Adipose tissue (tissue), 3 donors: ENCODE results near the gene ISYNA1. TPM values are rescaled to one million over a fixed set of nuclear protein-coding genes. Genes with fewer than 3 reads are reported as not detected.

Source experiments
- H3K27ac ChIP-seq: one replicate; pipeline ENCODE4 v1.5.1; 2013; ENCODE audit warnings: low read depth, low read length
- WGBS, 3 donors: extraction: QIAGEN DNeasy Blood & Tissue Kit; methylation state at CpG; one replicate each; pipeline ENCODE4 v1.1.7; 2013; 5-methylcytosine and 5-hydroxymethylcytosine counted together
- polyA plus RNA-seq, 3 donors: library from polyadenylated mRNA; stranded (reverse); fragments of 200-250 nt; gene quantifications; one replicate each; pipeline ENCODE4 v1.2.3, GENCODE V29; 2013
- donor health status: healthy with polysubstance abuse.
- donor health status: Bipolar disorder and iron deficiency.
- donor health status: healthy.

The ISYNA1 gene
- polyA plus RNA-seq, 3 donors = 18.3 to 55.6 (median 24.3) TPM

GRCh38 chr19:18449552-18449951 lies 11.6 kb upstream of the ISYNA1 start:
- WGBS, 3 donors = 92 to 97% (median 96%) methylated on average over 14 of the region's 14 CpGs
- H3K27ac ChIP-seq = no peak overlapping the region

GRCh38 chr19:18446811-18447359 lies 9.0 kb upstream of the ISYNA1 start:
- WGBS, 3 donors = 83 to 91% (median 90%) methylated on average over 12 of the region's 12 CpGs
- H3K27ac ChIP-seq = no peak overlapping the region

GRCh38 chr19:18446145-18446810 lies 8.3 kb upstream of the ISYNA1 start:
- H3K27ac ChIP-seq = no peak overlapping the region
- WGBS, 3 donors = 86 to 88% (median 87%) methylated on average over 34 of the region's 34 CpGs

- WGBS, 3 donors = 73 to 81% (median 77%) methylated on average over 14 to 15 of the region's 15 CpGs
- no peak overlapping the region for H3K27ac ChIP-seq
These were observed 7.5 kb upstream of the ISYNA1 start for GRCh38 chr19:18445262-18445948.

- no peak overlapping the region for H3K27ac ChIP-seq
- WGBS, 3 donors = 89 to 96% (median 93%) methylated on average over 19 of the region's 19 CpGs
These were observed 6.6 kb upstream of the ISYNA1 start for GRCh38 chr19:18444513-18444912.

GRCh38 chr19:18443831-18444230 lies 5.9 kb upstream of the ISYNA1 start:
- H3K27ac ChIP-seq = no peak overlapping the region
- 92 to 95% (median 93%) methylated on average over 11 of the region's 11 CpGs for WGBS, 3 donors

GRCh38 chr19:18443406-18443805 lies 5.5 kb upstream of the ISYNA1 start:
- H3K27ac ChIP-seq = no peak overlapping the region
- 94 to 96% (median 95%) methylated on average over 6 of the region's 6 CpGs for WGBS, 3 donors

GRCh38 chr19:18442941-18443340 lies 5.0 kb upstream of the ISYNA1 start:
- WGBS, 3 donors = 83 to 91% (median 84%) methylated on average over 12 of the region's 12 CpGs
- H3K27ac ChIP-seq = no peak overlapping the region

GRCh38 chr19:18441804-18442788 lies 4.2 kb upstream of the ISYNA1 start:
- 74 to 88% (median 85%) methylated on average over 5 of the region's 5 CpGs for WGBS, 3 donors
- no peak overlapping the region for H3K27ac ChIP-seq

- WGBS, 3 donors = 50 to 87% (median 86%) methylated on average over 21 to 23 of the region's 23 CpGs
These were observed 3.2 kb upstream of the ISYNA1 start for GRCh38 chr19:18440936-18441803.

GRCh38 chr19:18440415-18440877 lies 2.5 kb upstream of the ISYNA1 start:
- WGBS, 3 donors = 25 to 58% (median 52%) methylated on average over 11 of the region's 11 CpGs
- no peak overlapping the region for H3K27ac ChIP-seq

More at GRCh38 chr19:18440936-18441803, 3.2 kb upstream of the ISYNA1 start:
- H3K27ac ChIP-seq = no peak overlapping the region

GRCh38 chr19:18439910-18440237 lies 1.9 kb upstream of the ISYNA1 start:
- WGBS, 3 donors = 75 to 92% (median 89%) methylated on average over 9 of the region's 9 CpGs
- no peak overlapping the region for H3K27ac ChIP-seq

GRCh38 chr19:18439025-18439909 lies 1.3 kb upstream of the ISYNA1 start:
- WGBS, 3 donors = 52 to 77% (median 70%) methylated on average over 13 of the region's 13 CpGs
- no peak overlapping the region for H3K27ac ChIP-seq

- H3K27ac ChIP-seq = no peak overlapping the region
- WGBS, 3 donors = 8 to 37% (median 28%) methylated on average over 22 to 24 of the region's 24 CpGs
These were observed 545 bp upstream of the ISYNA1 start for GRCh38 chr19:18438331-18439024.

- WGBS, 3 donors = 23 to 40% (median 25%) methylated on average over 54 to 67 of the region's 67 CpGs
- H3K27ac ChIP-seq = no peak overlapping the region
These were observed 1.1 kb downstream of the ISYNA1 start for GRCh38 chr19:18436671-18437490.
